BLaER1 (cell line): ENCODE measurements around the gene CISTR.

Experiments
- H3K27ac ChIP-seq: shearing (Covaris generic); formaldehyde crosslinking; 2 replicates; pipeline ENCODE4 v1.8.1; 2022
- H3K27me3 ChIP-seq: shearing (Covaris generic); formaldehyde crosslinking; 2 replicates; pipeline ENCODE4 v1.8.1; 2022
- H3K36me3 ChIP-seq: shearing (Covaris generic); formaldehyde crosslinking; 2 replicates; pipeline ENCODE4 v1.8.1; 2022
- H3K4me1 ChIP-seq: shearing (Covaris generic); formaldehyde crosslinking; 2 replicates; pipeline ENCODE4 v1.8.1; 2022
- H3K4me2 ChIP-seq: shearing (Covaris generic); formaldehyde crosslinking; 2 replicates; pipeline ENCODE4 v1.8.1; 2022
- H3K4me3 ChIP-seq: shearing (Covaris generic); formaldehyde crosslinking; 2 replicates; pipeline ENCODE4 v1.8.1; 2022
- H3K9ac ChIP-seq: shearing (Covaris generic); formaldehyde crosslinking; 2 replicates; pipeline ENCODE4 v1.8.1; 2022
- H3K9me3 ChIP-seq: shearing (Covaris generic); formaldehyde crosslinking; 2 replicates; pipeline ENCODE4 v1.8.1; 2022
- H4K20me1 ChIP-seq: shearing (Covaris generic); formaldehyde crosslinking; 2 replicates; pipeline ENCODE4 v1.8.1; 2022
- Cebpa-rat ChIP-seq: shearing (Covaris generic); IDR thresholded peaks from 2 replicates; pipeline ENCODE4 v1.8.1; 2022

Gene CISTR

GRCh38 chr12:53712059-53712643 is 39.6 kb downstream of the CISTR start:
- H3K27me3 ChIP-seq, result no peaks in the 10 kb centered on the region
- H3K27ac ChIP-seq, result no peak overlapping the region
- H4K20me1 ChIP-seq, result no peaks in the 10 kb centered on the region
- TF ChIP-seq Cebpa-rat, result no peak
- no peak overlapping the region for H3K4me3 ChIP-seq
- no peaks in the 10 kb centered on the region for H3K9me3 ChIP-seq
- no peak overlapping the region for H3K4me2 ChIP-seq
- peaks cover 49% of the 10 kb centered on the region for H3K36me3 ChIP-seq
- H3K9ac ChIP-seq, result no peak overlapping the region
- H3K4me1 ChIP-seq, result no peaks in the 10 kb centered on the region

GRCh38 chr12:53710091-53710490 is 41.7 kb downstream of the CISTR start:
- H3K36me3 ChIP-seq, result peaks cover 29% of the 10 kb centered on the region
- no peaks in the 10 kb centered on the region for H3K27me3 ChIP-seq
- no peak for TF ChIP-seq Cebpa-rat
- no peak overlapping the region for H3K4me2 ChIP-seq
- no peak overlapping the region for H3K27ac ChIP-seq
- H3K4me1 ChIP-seq, result no peaks in the 10 kb centered on the region
- no peaks in the 10 kb centered on the region for H4K20me1 ChIP-seq
- no peaks in the 10 kb centered on the region for H3K9me3 ChIP-seq
- no peak overlapping the region for H3K4me3 ChIP-seq
- H3K9ac ChIP-seq, result no peak overlapping the region

- Histone ChIP-seq H3K36me3 (peaks cover 25% of the 10 kb centered on the region), H3K4me3 (no peak overlapping the region), H3K4me1 (no peaks in the 10 kb centered on the region), H3K27ac (no peak overlapping the region), H3K9ac (no peak overlapping the region), H3K27me3 (no peaks in the 10 kb centered on the region), H3K9me3 (no peaks in the 10 kb centered on the region), H4K20me1 (no peaks in the 10 kb centered on the region), H3K4me2 (no peak overlapping the region)
- TF ChIP-seq Cebpa-rat, result no peak
Measured at GRCh38 chr12:53709671-53710070, 42.1 kb downstream of the CISTR start.

GRCh38 chr12:53706080-53706479 is 45.7 kb downstream of the CISTR start:
- Histone ChIP-seq H3K4me1 (no peaks in the 10 kb centered on the region), H3K9ac (no peak overlapping the region), H3K27ac (no peak overlapping the region), H4K20me1 (no peaks in the 10 kb centered on the region), H3K9me3 (no peaks in the 10 kb centered on the region), H3K4me3 (no peak overlapping the region), H3K36me3 (no peaks in the 10 kb centered on the region), H3K27me3 (peaks cover 23% of the 10 kb centered on the region), H3K4me2 (no peak overlapping the region)
- TF ChIP-seq Cebpa-rat, result no peak

- TF ChIP-seq Cebpa-rat, result no peak
- H3K9ac ChIP-seq, result no peak overlapping the region
Measured at GRCh38 chr12:53703756-53704155, 48.0 kb downstream of the CISTR start.

GRCh38 chr12:53701518-53702264 is 50.1 kb downstream of the CISTR start:
- no peak overlapping the region for H3K4me3 ChIP-seq
- no peaks in the 10 kb centered on the region for H3K9me3 ChIP-seq
- H4K20me1 ChIP-seq, result peaks cover 16% of the 10 kb centered on the region; the same call in 1 of the 2 replicates
- no peaks in the 10 kb centered on the region for H3K36me3 ChIP-seq
- H3K27me3 ChIP-seq, result peaks cover 67% of the 10 kb centered on the region
- H3K4me1 ChIP-seq, result no peaks in the 10 kb centered on the region
- no peak overlapping the region for H3K27ac ChIP-seq
- no peak for TF ChIP-seq Cebpa-rat
- no peak overlapping the region for H3K9ac ChIP-seq
- no peak overlapping the region for H3K4me2 ChIP-seq

More at GRCh38 chr12:53703756-53704155, 48.0 kb downstream of the CISTR start:
- no peak overlapping the region for H3K4me3 ChIP-seq
- peaks cover 3% of the 10 kb centered on the region; the same call in 1 of the 2 replicates for H4K20me1 ChIP-seq
- no peak overlapping the region for H3K4me2 ChIP-seq
- H3K4me1 ChIP-seq, result no peaks in the 10 kb centered on the region
- no peaks in the 10 kb centered on the region for H3K36me3 ChIP-seq
- peaks cover 46% of the 10 kb centered on the region for H3K27me3 ChIP-seq
- H3K27ac ChIP-seq, result no peak overlapping the region
- no peaks in the 10 kb centered on the region for H3K9me3 ChIP-seq

GRCh38 chr12:53700567-53700966 is 51.2 kb downstream of the CISTR start:
- Histone ChIP-seq H3K27me3 (peaks cover 78% of the 10 kb centered on the region), H3K36me3 (no peaks in the 10 kb centered on the region), H3K4me1 (no peaks in the 10 kb centered on the region), H3K4me2 (no peak overlapping the region), H3K9me3 (no peaks in the 10 kb centered on the region), H3K9ac (no peak overlapping the region), H3K4me3 (no peak overlapping the region), H4K20me1 (peaks cover 24% of the 10 kb centered on the region; the same call in 1 of the 2 replicates), H3K27ac (no peak overlapping the region)
- TF ChIP-seq Cebpa-rat, result no peak

- Histone ChIP-seq H3K9ac (no peak overlapping the region), H4K20me1 (peaks cover 31% of the 10 kb centered on the region), H3K9me3 (no peaks in the 10 kb centered on the region), H3K4me2 (no peak overlapping the region), H3K4me1 (no peaks in the 10 kb centered on the region), H3K27ac (no peak overlapping the region), H3K27me3 (peaks cover 87% of the 10 kb centered on the region), H3K36me3 (no peaks in the 10 kb centered on the region), H3K4me3 (no peak overlapping the region)
- TF ChIP-seq Cebpa-rat, result no peak
Measured at GRCh38 chr12:53699678-53700025, 52.1 kb downstream of the CISTR start.

GRCh38 chr12:53698948-53699677 is 52.7 kb downstream of the CISTR start:
- H3K27me3 ChIP-seq, result peaks cover 93% of the 10 kb centered on the region

GRCh38 chr12:53696655-53697331 is 55.0 kb downstream of the CISTR start:
- Histone ChIP-seq H3K9ac (no peak overlapping the region), H3K27me3 (peaks cover 100% of the 10 kb centered on the region), H3K9me3 (no peaks in the 10 kb centered on the region; the same call in 1 of the 2 replicates), H3K27ac (no peak overlapping the region), H4K20me1 (peaks cover 41% of the 10 kb centered on the region), H3K4me3 (no peak overlapping the region), H3K4me2 (no peak overlapping the region), H3K4me1 (no peaks in the 10 kb centered on the region), H3K36me3 (no peaks in the 10 kb centered on the region)
- TF ChIP-seq Cebpa-rat, result no peak

More at GRCh38 chr12:53698948-53699677, 52.7 kb downstream of the CISTR start:
- no peaks in the 10 kb centered on the region for H3K36me3 ChIP-seq
- no peak overlapping the region for H3K9ac ChIP-seq
- TF ChIP-seq Cebpa-rat, result no peak
- H3K27ac ChIP-seq, result no peak overlapping the region
- peaks cover 36% of the 10 kb centered on the region for H4K20me1 ChIP-seq
- no peaks in the 10 kb centered on the region for H3K4me1 ChIP-seq
- no peak overlapping the region for H3K4me2 ChIP-seq
- H3K9me3 ChIP-seq, result no peaks in the 10 kb centered on the region
- no peak overlapping the region for H3K4me3 ChIP-seq
